H9 (cell line): ENCODE data around the gene TSC1. TPM values are rescaled to one million over a fixed set of nuclear protein-coding genes. Genes with fewer than 3 reads are reported as not detected.

Experiments used
- DNase-seq: peaks from one replicate; pipeline ENCODE4 v3.0.0-alpha.2; 2017
- H2AFZ ChIP-seq: one replicate; pipeline ENCODE4 v1.6.1; 2013; ENCODE audit warnings: mild to moderate bottlenecking, low read length, control low read depth, moderate library complexity
- H2AK5ac ChIP-seq: 2 replicates; pipeline ENCODE4 v1.6.1; 2013; ENCODE audit warnings: low read length, control low read depth, mixed read lengths; ENCODE audit not compliant: insufficient read length
- H2BK120ac ChIP-seq: one replicate; pipeline ENCODE4 v1.6.1; 2013; ENCODE audit warnings: low read depth, mild to moderate bottlenecking, low read length, control low read depth, inconsistent platforms; ENCODE audit not compliant: poor library complexity, severe bottlenecking
- H2BK12ac ChIP-seq: 2 replicates; pipeline ENCODE4 v1.6.1; 2013; ENCODE audit warnings: low read length, control low read depth, mixed read lengths, low read depth; ENCODE audit not compliant: insufficient read length
- H2BK15ac ChIP-seq: 2 replicates; pipeline ENCODE4 v1.6.1; 2013; ENCODE audit warnings: low read depth, low read length, control low read depth
- H2BK20ac ChIP-seq: one replicate; pipeline ENCODE4 v1.6.1; 2013; ENCODE audit warnings: low read depth, mild to moderate bottlenecking, low read length, control low read depth, inconsistent platforms; ENCODE audit not compliant: poor library complexity, severe bottlenecking
- H2BK5ac ChIP-seq: 2 replicates; pipeline ENCODE4 v1.6.1; 2013; ENCODE audit warnings: low read length, control low read depth, mixed read lengths; ENCODE audit not compliant: insufficient read length
- H3K14ac ChIP-seq: 2 replicates; pipeline ENCODE4 v1.6.1; 2013; ENCODE audit warnings: low read length, control low read depth; ENCODE audit not compliant: insufficient read depth
- H3K18ac ChIP-seq: 2 replicates; pipeline ENCODE4 v1.6.1; 2013; ENCODE audit warnings: low read depth, mild to moderate bottlenecking, mixed read lengths, low read length, control low read depth; ENCODE audit not compliant: insufficient read length
- H3K23ac ChIP-seq: 2 replicates; pipeline ENCODE4 v1.6.1; 2013; ENCODE audit warnings: low read length, control low read depth, mixed read lengths, low read depth; ENCODE audit not compliant: insufficient read length
- H3K23me2 ChIP-seq: 2 replicates; pipeline ENCODE4 v1.6.1; 2013; ENCODE audit warnings: low read depth, mild to moderate bottlenecking, mixed read lengths, low read length, control low read depth; ENCODE audit not compliant: insufficient read length, poor library complexity, severe bottlenecking
- H3K27ac ChIP-seq: 2 replicates; pipeline ENCODE4 v1.5.1; 2013; ENCODE audit warnings: low read length, control low read depth, mixed read lengths, low read depth; ENCODE audit not compliant: insufficient read length
- H3K27me3 ChIP-seq: 2 replicates; pipeline ENCODE4 v1.6.1; 2013; ENCODE audit warnings: low read length, control low read depth, inconsistent platforms; ENCODE audit not compliant: insufficient read depth
- H3K4ac ChIP-seq: 2 replicates; pipeline ENCODE4 v1.6.1; 2013; ENCODE audit warnings: low read depth, mild to moderate bottlenecking, control low read depth, inconsistent platforms, low read length, moderate library complexity
- H3K4me1 ChIP-seq: 2 replicates; pipeline ENCODE4 v1.6.1; 2013; ENCODE audit warnings: low read length, control low read depth, inconsistent platforms; ENCODE audit not compliant: insufficient read depth
- H3K4me2 ChIP-seq: 2 replicates; pipeline ENCODE4 v1.6.1; 2013; ENCODE audit warnings: low read length, control low read depth, mixed read lengths; ENCODE audit not compliant: insufficient read length, insufficient read depth
- H3K56ac ChIP-seq: 2 replicates; pipeline ENCODE4 v1.6.1; 2013; ENCODE audit warnings: low read depth, mild to moderate bottlenecking, mixed read lengths, low read length, control low read depth; ENCODE audit not compliant: insufficient read length
- H3K79me1 ChIP-seq: 2 replicates; pipeline ENCODE4 v1.6.1; 2013; ENCODE audit warnings: low read depth, mild to moderate bottlenecking, moderate library complexity, low read length, control low read depth, inconsistent platforms; ENCODE audit not compliant: insufficient read depth, poor library complexity, severe bottlenecking
- H3K79me2 ChIP-seq: 2 replicates; pipeline ENCODE4 v1.6.1; 2013; ENCODE audit warnings: low read length, control low read depth, inconsistent platforms; ENCODE audit not compliant: insufficient read depth
- H3K9ac ChIP-seq: 2 replicates; pipeline ENCODE4 v1.6.1; 2013; ENCODE audit warnings: low read length, control low read depth, mixed read lengths; ENCODE audit not compliant: insufficient read length; ENCODE audit errors: extremely low read depth
- H3K9me3 ChIP-seq: one replicate; pipeline ENCODE4 v1.6.1; 2013; ENCODE audit warnings: low read depth, low read length, inconsistent platforms; ENCODE audit not compliant: control insufficient read depth
- H3T11ph ChIP-seq: one replicate; pipeline ENCODE4 v1.6.1; 2013; ENCODE audit warnings: mild to moderate bottlenecking, low read length, control low read depth, inconsistent platforms
- H4K20me1 ChIP-seq: one replicate; pipeline ENCODE4 v1.6.1; 2013; ENCODE audit not compliant: control insufficient read depth, insufficient read length, insufficient read depth
- H4K5ac ChIP-seq: 2 replicates; pipeline ENCODE4 v1.6.1; 2013; ENCODE audit warnings: low read depth, mild to moderate bottlenecking, mixed read lengths, low read length, control low read depth; ENCODE audit not compliant: insufficient read length
- H4K8ac ChIP-seq: replicated peaks from 2 replicates; pipeline ENCODE4 v1.6.1; 2013; ENCODE audit warnings: low read length, control low read depth, mixed read lengths, low read depth; ENCODE audit not compliant: insufficient read length
- H4K91ac ChIP-seq: 2 replicates; pipeline ENCODE4 v1.6.1; 2013; ENCODE audit warnings: low read depth, mild to moderate bottlenecking, moderate library complexity, mixed read lengths, low read length, control low read depth; ENCODE audit not compliant: insufficient read length
- H3K27ac Mint-ChIP-seq, 3 experiments: 2 replicates in 2 of 3; 3 replicates in 1 of 3; pipeline ENCODE4 v1.8.0; 2020 to 2021; ENCODE audit warnings: mixed read lengths in 3 of 3, mild to moderate bottlenecking in 1 of 3, moderate library complexity in 1 of 3
- H3K27me3 Mint-ChIP-seq: 2 replicates; pipeline ENCODE4 v1.8.0; 2021; ENCODE audit warnings: low read depth, mild to moderate bottlenecking, moderate library complexity, mixed read lengths
- H3K36me3 Mint-ChIP-seq, 3 experiments: 2 replicates in 2 of 3; 3 replicates in 1 of 3; pipeline ENCODE4 v1.8.0; 2020 to 2021; ENCODE audit warnings: low read depth in 3 of 3, mixed read lengths in 3 of 3; ENCODE audit not compliant: insufficient read depth in 1 of 3
- H3K4me1 Mint-ChIP-seq, 2 experiments: 2 replicates each; pipeline ENCODE4 v1.8.0; 2020; ENCODE audit warnings: mixed read lengths in 2 of 2
- H3K4me3 Mint-ChIP-seq, 2 experiments: 2 replicates in 1 of 2; 3 replicates in 1 of 2; pipeline ENCODE4 v1.8.0; 2020 to 2021; ENCODE audit warnings: mild to moderate bottlenecking in 2 of 2, mixed read lengths in 2 of 2, moderate library complexity in 1 of 2
- H3K9me3 Mint-ChIP-seq, 2 experiments: 2 replicates in 1 of 2; 3 replicates in 1 of 2; pipeline ENCODE4 v1.8.0; 2020; ENCODE audit warnings: mild to moderate bottlenecking in 2 of 2, mixed read lengths in 2 of 2, moderate library complexity in 1 of 2
- CTCF ChIP-seq: fragments of 200-600 bp; sonication (generic); conservative IDR thresholded peaks from 3 replicates; pipeline ENCODE4 v1.8.0; 2021; ENCODE audit warnings: antibody characterized with exemption, mild to moderate bottlenecking
- WGBS: extraction: QIAGEN DNeasy Blood & Tissue Kit; methylation state at CpG from one replicate; pipeline ENCODE4 v1.1.7; 2013; ENCODE audit warnings: missing lambda C conversion rate, low lambda C conversion rate, mixed read lengths; ENCODE audit not compliant: insufficient read length; ENCODE audit errors: extremely low coverage; 5-methylcytosine and 5-hydroxymethylcytosine counted together
- total RNA-seq: library from RNA; stranded (reverse); gene quantifications from 2 replicates; pipeline ENCODE4 v1.2.1, GENCODE V29; 2021

TSC1 gene
- total RNA-seq, 1 experiment from 2014 or later, result 32.7 TPM

- Histone ChIP-seq H3K79me2 (no peaks in the 10 kb centered on the region), H3K9ac (no peak overlapping the region), H2AK5ac (no peak overlapping the region), H4K8ac (no peak overlapping the region), H3K27ac (no peak overlapping the region), H2AFZ (no peak overlapping the region), H2BK12ac (no peak overlapping the region), H3K14ac (no peak overlapping the region), H3K9me3 (no peaks in the 10 kb centered on the region), H2BK5ac (no peak overlapping the region), H3K27me3 (no peaks in the 10 kb centered on the region), H3K23me2 (no peaks in the 10 kb centered on the region), H3K56ac (no peak overlapping the region), H3K4me2 (no peak overlapping the region), H3K4ac (no peak overlapping the region), H2BK20ac (no peak overlapping the region), H3K79me1 (no peaks in the 10 kb centered on the region), H4K20me1 (no peaks in the 10 kb centered on the region), H4K91ac (no peak overlapping the region), H3K23ac (no peak overlapping the region), H4K5ac (no peak overlapping the region), H3T11ph (no peak overlapping the region), H3K18ac (no peak overlapping the region), H2BK15ac (no peak overlapping the region), H2BK120ac (no peak overlapping the region), H3K4me1 (no peaks in the 10 kb centered on the region)
- Mint-ChIP-seq H3K27me3 (peaks cover 45% of the 10 kb centered on the region), H3K27ac (no peak overlapping the region; a peak in 1 of 7 replicates), H3K36me3 (no peaks in the 10 kb centered on the region), H3K9me3 (peaks cover 0 to 6% of the 10 kb centered on the region in 2 experiments; a peak in 3 of 5 replicates), H3K4me1 (no peaks in the 10 kb centered on the region), H3K4me3 (no peak overlapping the region)
- no CpG with 5 or more reads among the region's 26 CpGs for WGBS
- no peak for TF ChIP-seq CTCF
- no peak for DNase-seq
These were observed 42.5 kb upstream of the TSC1 start for GRCh38 chr9:132986640-132987620.
